Measurements from ENCODE around the gene GPR151. TPM values are rescaled to one million over a fixed set of nuclear protein-coding genes. Genes with fewer than 3 reads are reported as not detected.

Gene GPR151
- total and polyA plus RNA-seq, 10 donors = not detected

DNA sequence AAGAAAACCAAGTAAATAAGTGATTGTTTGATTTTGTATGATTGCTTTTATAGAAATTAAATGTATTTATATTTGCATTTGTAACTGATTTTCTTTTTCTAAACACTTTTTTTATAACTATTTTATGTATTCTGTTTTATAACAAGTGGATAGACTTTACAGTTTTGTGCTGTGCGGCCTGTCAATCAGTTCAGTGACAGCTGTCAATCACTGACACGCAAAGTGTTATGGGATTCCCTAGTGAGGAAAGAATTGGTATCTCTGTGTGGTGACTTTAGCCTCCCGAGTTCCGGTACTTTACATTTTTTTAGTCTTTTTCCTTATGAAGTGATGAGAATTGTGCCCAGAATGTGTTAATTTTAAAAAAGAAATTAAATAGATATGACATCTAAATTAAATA, 16.3 kb downstream of the GPR151 start:
- intact Hi-C loops (cut with DNase I; ENCODE audit: low total_unique reads) = no loop called here
- no peak overlapping the region for H3K4me3 ChIP-seq
- H3K4me1 ChIP-seq = no peaks in the 10 kb centered on the region
- no peak for TF ChIP-seq POLR2AphosphoS5 (IDR thresholded peaks at IDR 0.05)
- TF ChIP-seq POLR2A (IDR thresholded peaks at IDR 0.05) = no peak
- TF ChIP-seq, protein P1, sequence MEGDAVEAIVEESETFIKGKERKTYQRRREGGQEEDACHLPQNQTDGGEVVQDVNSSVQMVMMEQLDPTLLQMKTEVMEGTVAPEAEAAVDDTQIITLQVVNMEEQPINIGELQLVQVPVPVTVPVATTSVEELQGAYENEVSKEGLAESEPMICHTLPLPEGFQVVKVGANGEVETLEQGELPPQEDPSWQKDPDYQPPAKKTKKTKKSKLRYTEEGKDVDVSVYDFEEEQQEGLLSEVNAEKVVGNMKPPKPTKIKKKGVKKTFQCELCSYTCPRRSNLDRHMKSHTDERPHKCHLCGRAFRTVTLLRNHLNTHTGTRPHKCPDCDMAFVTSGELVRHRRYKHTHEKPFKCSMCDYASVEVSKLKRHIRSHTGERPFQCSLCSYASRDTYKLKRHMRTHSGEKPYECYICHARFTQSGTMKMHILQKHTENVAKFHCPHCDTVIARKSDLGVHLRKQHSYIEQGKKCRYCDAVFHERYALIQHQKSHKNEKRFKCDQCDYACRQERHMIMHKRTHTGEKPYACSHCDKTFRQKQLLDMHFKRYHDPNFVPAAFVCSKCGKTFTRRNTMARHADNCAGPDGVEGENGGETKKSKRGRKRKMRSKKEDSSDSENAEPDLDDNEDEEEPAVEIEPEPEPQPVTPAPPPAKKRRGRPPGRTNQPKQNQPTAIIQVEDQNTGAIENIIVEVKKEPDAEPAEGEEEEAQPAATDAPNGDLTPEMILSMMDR (IDR thresholded peaks at IDR 0.05 in 8 of 11, conservative IDR thresholded peaks at IDR 0.05 in 3 of 11) = no peak
- no peak overlapping the region for H3K27ac ChIP-seq
- no peaks in the 10 kb centered on the region for H3K27me3 ChIP-seq (replicated peaks in 1 of 7)
- H3K9me3 ChIP-seq = no peaks in the 10 kb centered on the region
- 97 to 98% (median 97%) methylated on average over 4 of the region's 4 CpGs for WGBS, 5 donors
- H3K36me3 ChIP-seq = peaks cover 0 to 96% (median 34%) of the 10 kb centered on the region in 6 donors
- no peak for DNase-seq

DNA sequence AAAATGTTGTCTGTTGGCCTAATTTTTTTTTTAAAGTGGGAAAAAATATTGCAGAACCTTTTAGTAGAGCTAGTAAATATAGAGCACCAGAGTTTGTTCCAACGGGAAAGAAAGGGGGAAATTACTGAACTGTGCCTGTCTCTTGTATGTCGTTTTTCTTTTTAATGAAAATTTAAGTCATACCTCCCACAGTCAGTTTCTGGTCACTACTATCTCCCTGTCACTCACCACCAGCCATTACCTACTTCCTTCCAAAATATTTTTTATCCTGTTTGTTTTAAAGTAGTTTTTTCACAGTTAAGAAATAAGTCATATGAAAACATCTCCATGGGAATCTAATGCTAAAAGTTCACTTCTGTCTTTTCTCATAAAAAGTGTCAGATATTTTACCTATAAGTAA, 21.3 kb downstream of the GPR151 start:
- TF ChIP-seq POLR2AphosphoS5 (IDR thresholded peaks at IDR 0.05) = no peak
- TF ChIP-seq, protein P1 (IDR thresholded peaks at IDR 0.05 in 8 of 11, conservative IDR thresholded peaks at IDR 0.05 in 3 of 11) = no peak
- TF ChIP-seq POLR2A (IDR thresholded peaks at IDR 0.05) = no peak
- H3K4me3 ChIP-seq = no peak overlapping the region
- no peaks in the 10 kb centered on the region for H3K9me3 ChIP-seq
- no peak for DNase-seq
- intact Hi-C loops (cut with DNase I; ENCODE audit: low total_unique reads) = no loop called here
- peaks cover 3 to 93% (median 17%) of the 10 kb centered on the region in 6 donors for H3K36me3 ChIP-seq
- whole genome bisulfite sequencing, 5 donors = 52 to 86% (median 62%) methylated on average over 2 of the region's 2 CpGs
- H3K4me1 ChIP-seq = no peaks in the 10 kb centered on the region
- no peak overlapping the region for H3K27ac ChIP-seq
- H3K27me3 ChIP-seq (replicated peaks in 1 of 7) = no peaks in the 10 kb centered on the region

DNA sequence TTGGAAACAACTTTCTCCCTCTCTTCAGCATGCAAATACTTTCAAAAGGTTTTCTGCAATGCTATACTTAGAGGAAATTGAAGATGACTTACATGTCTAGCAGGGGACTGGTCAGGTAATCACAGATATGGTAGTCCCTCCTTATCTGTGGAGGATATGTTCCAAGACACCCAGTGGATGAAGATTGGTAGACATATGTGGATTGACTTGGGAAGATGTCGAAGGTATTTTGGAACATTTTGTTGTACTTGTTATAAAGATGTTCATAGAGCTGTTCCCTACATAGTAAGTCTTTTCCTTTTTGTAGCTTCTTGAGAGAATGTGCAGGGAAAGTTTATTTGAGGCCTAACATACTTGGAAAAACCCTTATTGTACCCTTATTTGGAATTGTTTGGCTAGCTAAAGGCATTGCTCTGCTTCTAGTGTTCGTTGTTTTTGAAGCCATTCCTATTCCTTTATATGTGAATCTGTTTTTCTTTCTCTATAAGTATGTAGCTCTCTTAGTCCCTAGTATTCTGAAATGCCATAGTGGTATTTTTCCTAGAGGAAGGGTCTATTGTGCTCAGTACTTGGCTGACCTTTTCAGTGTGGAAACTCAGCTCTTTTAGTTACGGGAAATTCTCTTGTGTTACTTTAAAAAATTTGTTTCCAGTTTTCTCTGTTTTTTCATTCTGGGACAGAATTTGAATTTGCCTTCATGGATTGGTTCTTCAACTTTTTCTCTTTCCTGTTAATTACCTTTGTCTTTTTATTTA, 25.7 kb downstream of the GPR151 start:
- Histone ChIP-seq H3K27me3 (replicated peaks in 1 of 7) (no peaks in the 10 kb centered on the region), H3K4me1 (no peaks in the 10 kb centered on the region), H3K36me3 (peaks cover 3 to 85% (median 24%) of the 10 kb centered on the region in 6 donors), H3K4me3 (no peak overlapping the region), H3K9me3 (no peaks in the 10 kb centered on the region), H3K27ac (no peak overlapping the region)
- no peak for DNase-seq
- intact Hi-C loops (cut with DNase I; ENCODE audit: low total_unique reads) = no loop called here
- WGBS, 5 donors = 61 to 97% (median 93%) methylated on average over 3 of the region's 3 CpGs
- TF ChIP-seq POLR2AphosphoS5 (IDR thresholded peaks at IDR 0.05) (no peak), POLR2A (IDR thresholded peaks at IDR 0.05) (no peak)
- TF ChIP-seq, protein P1 (IDR thresholded peaks at IDR 0.05 in 8 of 11, conservative IDR thresholded peaks at IDR 0.05 in 3 of 11) = no peak

DNA sequence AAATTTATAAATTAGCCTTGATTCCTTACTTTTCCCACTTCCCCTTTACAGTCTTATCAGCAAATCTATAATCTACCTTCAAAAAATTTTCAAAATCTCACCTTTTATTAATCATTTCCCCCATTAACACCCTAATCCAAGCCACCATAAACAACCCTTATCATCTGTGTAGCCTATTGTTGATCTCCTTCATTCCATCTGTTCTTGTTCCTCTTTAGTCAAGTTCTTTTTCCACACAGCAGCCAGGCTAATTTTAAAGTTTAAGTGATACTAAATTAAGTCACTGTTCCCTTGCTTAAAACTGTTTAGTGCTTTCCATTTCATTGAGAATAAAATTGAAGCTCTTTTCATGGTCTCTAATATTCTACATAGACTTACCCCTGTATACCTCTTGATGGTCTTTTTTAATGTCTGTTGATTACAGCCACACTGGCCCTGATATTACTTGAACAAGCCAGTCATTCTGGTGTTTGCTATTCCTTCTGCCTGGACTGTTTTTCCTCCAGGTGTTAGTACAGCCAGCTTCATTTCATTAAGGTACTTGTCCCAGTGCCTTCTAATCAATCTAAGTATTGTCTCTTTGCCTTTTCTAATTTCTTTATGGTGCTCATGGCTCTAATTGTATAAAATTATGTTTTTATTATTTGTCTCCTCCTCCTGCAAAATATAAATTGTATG, 31.1 kb downstream of the GPR151 start:
- DNase-seq = no peak
- intact Hi-C loops (cut with DNase I; ENCODE audit: low total_unique reads) = no loop called here
- no peaks in the 10 kb centered on the region for H3K27me3 ChIP-seq (replicated peaks in 1 of 7)
- no peak overlapping the region for H3K27ac ChIP-seq
- peaks cover 0 to 95% (median 73%) of the 10 kb centered on the region in 6 donors for H3K36me3 ChIP-seq
- no peaks in the 10 kb centered on the region for H3K9me3 ChIP-seq
- no peak overlapping the region for H3K4me3 ChIP-seq
- no peaks in the 10 kb centered on the region for H3K4me1 ChIP-seq
- TF ChIP-seq POLR2A (IDR thresholded peaks at IDR 0.05) (no peak), POLR2AphosphoS5 (IDR thresholded peaks at IDR 0.05) (no peak)
- TF ChIP-seq, protein P1 (IDR thresholded peaks at IDR 0.05 in 8 of 11, conservative IDR thresholded peaks at IDR 0.05 in 3 of 11) = no peak

Measured in spleen (tissue), 11 donors.